HCT116 (cell line): ENCODE data around the gene ZNHIT1. TPM values are rescaled to one million over a fixed set of nuclear protein-coding genes. Genes with fewer than 3 reads are reported as not detected.

Source experiments
- ATAC-seq: fragments of 200-7000 bp; cut with Tn5 transposase; 2 replicates; pipeline ENCODE4 v1.9.1; 2020; ENCODE audit warnings: mild to moderate bottlenecking, moderate library complexity
- BruUV-seq: library from RNA; stranded (reverse); fragments of 400-500 nt; replicated peaks from 2 replicates; lab custom pipeline; 2021; lab: Mats Ljungman, UMichigan
- CTCF ChIA-PET: fragments of 300-600 bp; sonication (Branson Sonifier 250); formaldehyde crosslinking; loops from one replicate; lab custom pipeline; 2021; ENCODE audit warnings: antibody characterized with exemption; lab: Charles Lee
- POLR2A ChIA-PET: fragments of 300-600, 350-600 bp; sonication (Branson Sonifier 250); formaldehyde crosslinking; loops from one replicate; lab custom pipeline; 2021; ENCODE audit warnings: antibody characterized with exemption; lab: Charles Lee
- RAD21 ChIA-PET, 2 experiments: fragments of 300-600 bp; sonication (Branson Sonifier 250); formaldehyde crosslinking; loops; one replicate each; lab custom pipeline; 2023; ENCODE audit warnings: low total read pairs in 2 of 2; ENCODE audit not compliant: uncharacterized antibody in 2 of 2, unreplicated experiment in 2 of 2, low non-redundant PET in 1 of 2; lab: Charles Lee
- DNase-seq: peaks from one replicate; pipeline ENCODE4 v3.0.0-alpha.2; 2010; ENCODE audit warnings: low read depth, low spot score
- H2AFZ ChIP-seq: fragments of 200-600 bp; shearing (Covaris generic), sonication (generic); 2 replicates; pipeline ENCODE4 v1.6.1; 2017; ENCODE audit warnings: low read depth, mixed run types, mixed read lengths, antibody characterized with exemption, low read length; ENCODE audit not compliant: poor library complexity, severe bottlenecking
- H3K27ac ChIP-seq: 2 replicates; pipeline ENCODE4 v1.5.1; 2012; ENCODE audit warnings: low read depth, low read length
- H3K27me3 ChIP-seq: fragments of 200-600 bp; sonication (generic); 2 replicates; pipeline ENCODE4 v1.6.1; 2016; ENCODE audit warnings: mixed run types, low read length, mixed read lengths; ENCODE audit not compliant: insufficient read depth
- H3K36me3 ChIP-seq, 2 experiments: fragments of 200-500 bp in 1 of 2; fragments of 200-600 bp in 1 of 2; sonication (Bioruptor generic) in 1 of 2; sonication (generic) in 1 of 2; 2 replicates each; pipeline versions ENCODE4 v1.5.1 to v1.6.1; 2014 to 2016; ENCODE audit warnings: low read length in 2 of 2, inconsistent platforms in 1 of 2, mixed read lengths in 1 of 2, mixed run types in 1 of 2; ENCODE audit not compliant: insufficient read depth in 2 of 2, control insufficient read depth in 1 of 2
- H3K4me1 ChIP-seq, 2 experiments: fragments of 200-600 bp in 1 of 2; sonication (generic) in 1 of 2; 2 replicates each; pipeline versions ENCODE4 v1.5.1 to v1.6.1; 2012 to 2017; ENCODE audit warnings: low read length in 2 of 2, inconsistent platforms in 1 of 2, mild to moderate bottlenecking in 1 of 2, mixed read lengths in 1 of 2, mixed run types in 1 of 2, moderate library complexity in 1 of 2; ENCODE audit not compliant: insufficient read depth in 2 of 2, control insufficient read depth in 1 of 2
- H3K4me2 ChIP-seq: fragments of 200-600 bp; sonication (generic); 2 replicates; pipeline ENCODE4 v1.6.1; 2017; ENCODE audit warnings: mixed run types, low read length, mixed read lengths
- H3K4me3 ChIP-seq, 2 experiments: fragments of 200-600 bp in 1 of 2; sonication (generic) in 1 of 2; replicated peaks in 1 of 2; 2 replicates each; pipeline ENCODE4 v1.5.1; 2011 to 2016; ENCODE audit warnings: low read length in 2 of 2, control low read depth in 1 of 2, low read depth in 1 of 2, mild to moderate bottlenecking in 1 of 2, mixed read lengths in 1 of 2, mixed run types in 1 of 2
- H3K79me2 ChIP-seq: fragments of 200-600 bp; sonication (generic); 2 replicates; pipeline ENCODE4 v1.6.1; 2017; ENCODE audit warnings: mild to moderate bottlenecking, mixed run types, low read length, moderate library complexity, mixed read lengths; ENCODE audit not compliant: insufficient read depth
- H3K9ac ChIP-seq: fragments of 200-600 bp; sonication (generic); 2 replicates; pipeline ENCODE4 v1.6.1; 2016; ENCODE audit warnings: low read length, mixed read lengths
- H3K9me2 ChIP-seq: fragments of 200-600 bp; sonication (generic), shearing (Covaris generic); 2 replicates; pipeline ENCODE4 v1.6.1; 2017; ENCODE audit warnings: mixed run types, mild to moderate bottlenecking, moderate library complexity; ENCODE audit not compliant: insufficient read depth
- H3K9me3 ChIP-seq, 2 experiments: fragments of 200-500 bp in 1 of 2; fragments of 200-600 bp in 1 of 2; sonication (Bioruptor generic) in 1 of 2; sonication (generic) in 1 of 2; 2 replicates each; pipeline ENCODE4 v1.6.1; 2014 to 2017; ENCODE audit warnings: low read length in 2 of 2, mixed read lengths in 2 of 2, inconsistent platforms in 1 of 2, low read depth in 1 of 2, mild to moderate bottlenecking in 1 of 2, mixed run types in 1 of 2, moderate library complexity in 1 of 2; ENCODE audit not compliant: control insufficient read depth in 1 of 2, insufficient read depth in 1 of 2
- H4K20me1 ChIP-seq: fragments of 200-600 bp; sonication (generic), shearing (Covaris generic); 2 replicates; pipeline ENCODE4 v1.6.1; 2017; ENCODE audit warnings: mixed run types, mild to moderate bottlenecking, moderate library complexity; ENCODE audit not compliant: insufficient read depth
- CBX3 ChIP-seq: IDR thresholded peaks from 2 replicates; pipeline ENCODE4 v1.6.1; 2012; ENCODE audit warnings: low read depth
- EGR1 ChIP-seq: IDR thresholded peaks from 2 replicates; pipeline ENCODE4 v1.6.1; 2012; ENCODE audit warnings: low read depth
- ELF1 ChIP-seq: IDR thresholded peaks from 2 replicates; pipeline ENCODE4 v1.6.1; 2012; ENCODE audit warnings: low read depth, borderline replicate concordance
- EZH2 ChIP-seq: fragments of 200-600 bp; sonication (generic); IDR thresholded peaks from 2 replicates; pipeline ENCODE4 v1.6.1; 2017; ENCODE audit warnings: antibody characterized with exemption, mixed run types
- EZH2phosphoT487 ChIP-seq: fragments of 200-600 bp; IDR thresholded peaks from 2 replicates; pipeline ENCODE4 v1.6.1; 2018; ENCODE audit warnings: antibody characterized with exemption, borderline replicate concordance
- FOSL1 ChIP-seq: IDR thresholded peaks from 2 replicates; pipeline ENCODE4 v1.6.1; 2012; ENCODE audit warnings: low read depth
- POLR2AphosphoS5 ChIP-seq: IDR thresholded peaks from 2 replicates; pipeline ENCODE4 v1.6.1; 2011; ENCODE audit warnings: mild to moderate bottlenecking, low read depth, low read length, moderate library complexity
- RAD21 ChIP-seq: IDR thresholded peaks from 2 replicates; pipeline ENCODE4 v1.6.1; 2012; ENCODE audit warnings: low read depth, mild to moderate bottlenecking
- REST ChIP-seq: IDR thresholded peaks from 2 replicates; pipeline ENCODE4 v1.6.1; 2012; ENCODE audit warnings: low read depth
- SIN3A ChIP-seq: IDR thresholded peaks from 2 replicates; pipeline ENCODE4 v1.6.1; 2012; ENCODE audit warnings: low read depth
- YY1 ChIP-seq: IDR thresholded peaks from 2 replicates; pipeline ENCODE4 v1.6.1; 2011; ENCODE audit warnings: low read length, low read depth, moderate library complexity, mild to moderate bottlenecking; ENCODE audit not compliant: insufficient replicate concordance; ENCODE audit errors: extremely low read depth
- ZBTB33 ChIP-seq: IDR thresholded peaks from 2 replicates; pipeline ENCODE4 v1.6.1; 2011; ENCODE audit warnings: mild to moderate bottlenecking, low read length, moderate library complexity; ENCODE audit not compliant: insufficient replicate concordance; ENCODE audit errors: extremely low read depth
- intact Hi-C: fragments of 100-400 bp; cut with micrococcal nuclease; formaldehyde crosslinking; loops from 2 replicates; pipeline ENCODE4 v1.10.0; 2022
- total RNA-seq: library from RNA; stranded (reverse); gene quantifications from one replicate; pipeline ENCODE4 v1.2.1, GENCODE V29; 2021; ENCODE audit not compliant: unreplicated experiment

ZNHIT1 gene
- total RNA-seq, 1 experiment from 2014 or later, result 69.4 TPM

DNA sequence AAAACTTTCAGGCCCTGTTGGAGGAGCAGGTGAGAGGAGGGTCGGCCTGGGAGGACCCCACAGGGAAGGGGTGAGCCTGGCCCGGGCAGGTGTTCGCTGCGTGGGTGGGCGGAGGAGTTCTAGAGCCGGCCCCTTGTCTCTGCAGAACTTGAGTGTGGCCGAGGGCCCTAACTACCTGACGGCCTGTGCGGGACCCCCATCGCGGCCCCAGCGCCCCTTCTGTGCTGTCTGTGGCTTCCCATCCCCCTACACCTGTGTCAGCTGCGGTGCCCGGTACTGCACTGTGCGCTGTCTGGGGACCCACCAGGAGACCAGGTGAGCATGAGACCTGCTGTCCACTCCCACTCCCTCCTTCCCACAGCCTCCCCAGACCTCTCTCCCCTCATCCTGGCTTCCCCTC lies 5.6 kb downstream of the ZNHIT1 start:
- CTCF ChIA-PET, result no interaction called here
- Histone ChIP-seq H4K20me1 (no peaks in the 10 kb centered on the region), H3K36me3 (peaks cover 4 to 8% of the 10 kb centered on the region in 2 experiments; a peak in 2 of 4 replicates)
- TF ChIP-seq YY1 (no peak), SIN3A (no peak), CBX3 (no peak), ZBTB33 (no peak), EZH2 (no peak)
- TF ChIP-seq, all 23 proteins: peak for 0
- DNase-seq, result no peak
- H2AFZ ChIP-seq, result no peak overlapping the region
- H3K9ac ChIP-seq, result no peak overlapping the region
- H3K79me2 ChIP-seq, result peaks cover 21% of the 10 kb centered on the region
- BruUV-seq, result TSS peak; percentile 14
- no peak overlapping the region for H3K4me3 ChIP-seq
- no peak overlapping the region for H3K27ac ChIP-seq
- intact Hi-C loops, result no loop called here
- H3K9me3 ChIP-seq, result no peaks in the 10 kb centered on the region
- H3K27me3 ChIP-seq, result no peaks in the 10 kb centered on the region
- no peak for ATAC-seq
- no peak overlapping the region for H3K4me2 ChIP-seq
- POLR2A ChIA-PET, result no interaction called here
- RAD21 ChIA-PET, result no interaction called here
- H3K4me1 ChIP-seq, result peaks cover 0 to 7% of the 10 kb centered on the region in 2 experiments; a peak in 1 of 4 replicates
- H3K9me2 ChIP-seq, result no peaks in the 10 kb centered on the region

- no peak for DNase-seq
- no TSS peak for BruUV-seq
- Histone ChIP-seq H4K20me1 (no peaks in the 10 kb centered on the region), H3K9me3 (no peaks in the 10 kb centered on the region), H3K9me2 (no peaks in the 10 kb centered on the region), H2AFZ (no peak overlapping the region), H3K27ac (no peak overlapping the region), H3K9ac (no peak overlapping the region), H3K27me3 (no peaks in the 10 kb centered on the region), H3K4me2 (no peak overlapping the region), H3K79me2 (peaks cover 11% of the 10 kb centered on the region), H3K36me3 (peaks cover 4 to 8% of the 10 kb centered on the region in 2 experiments; a peak in 2 of 4 replicates), H3K4me3 (no peak overlapping the region), H3K4me1 (no peaks in the 10 kb centered on the region; a peak in 1 of 4 replicates)
- RAD21 ChIA-PET, result no interaction called here
- CTCF ChIA-PET, result no interaction called here
- POLR2A ChIA-PET, result no interaction called here
- no peak for ATAC-seq
- intact Hi-C loops, result no loop called here
- no peak for TF ChIP-seq FOSL1
- TF ChIP-seq RAD21, result no peak
- TF ChIP-seq EZH2phosphoT487, result no peak
- TF ChIP-seq SIN3A, result no peak
- no peak for TF ChIP-seq REST
- TF ChIP-seq EGR1, result no peak
- no peak for TF ChIP-seq POLR2AphosphoS5
- TF ChIP-seq ELF1, result no peak
- TF ChIP-seq ZBTB33, result no peak
- no peak for TF ChIP-seq YY1
These were observed 7.7 kb downstream of the ZNHIT1 start for GRCh38 chr7:101225650-101226049.
